NCI-H526 treated with DMSO at 0.1 percent for 48 hours (cell line): ENCODE measurements around the gene ENOPH1.
"Not testable (repeated sequence)": the region's sequence is repeated elsewhere in the genome, so short reads cannot be mapped to it uniquely, and the experiment has no call there.

Source experiments
- DNase-seq: peaks from one replicate; lab custom pipeline; 2025; lab: John Stamatoyannopoulos, UW

Gene ENOPH1

GRCh38 chr4:82430193-82430963 lies at the start of gene ENOPH1, which contains the start of gene HNRNPDL:
TSS of gene ENOPH1 (plus strand) at chr4:82430590. CDS start at chr4:82430830, 240 bp downstream.
TSS of gene HNRNPDL (minus strand) at chr4:82430462. CDS start at chr4:82429690, 772 bp downstream.
- DNase-seq = peak; percentile 80

- no peak for DNase-seq
These were observed 49.6 kb upstream of the ENOPH1 start for GRCh38 chr4:82380831-82381230.

GRCh38 chr4:82381235-82381634 lies 49.2 kb upstream of the ENOPH1 start:
- DNase-seq = no peak

GRCh38 chr4:82381661-82382296 lies 48.6 kb upstream of the ENOPH1 start:
- no peak for DNase-seq

GRCh38 chr4:82382751-82383150 lies 47.6 kb upstream of the ENOPH1 start:
- no peak for DNase-seq

GRCh38 chr4:82386312-82386711 lies 44.1 kb upstream of the ENOPH1 start:
- not testable (repeated sequence) for DNase-seq

GRCh38 chr4:82388405-82388804 lies 42.0 kb upstream of the ENOPH1 start:
- DNase-seq = no peak

GRCh38 chr4:82390061-82390460 lies 40.3 kb upstream of the ENOPH1 start:
- not testable (repeated sequence) for DNase-seq

- DNase-seq = no peak
These were observed 35.5 kb upstream of the ENOPH1 start for GRCh38 chr4:82394896-82395295.

GRCh38 chr4:82397527-82397926 lies 32.9 kb upstream of the ENOPH1 start:
- no peak for DNase-seq

- no peak for DNase-seq
These were observed 32.1 kb upstream of the ENOPH1 start for GRCh38 chr4:82398263-82398662.

- no peak for DNase-seq
These were observed 28.8 kb upstream of the ENOPH1 start for GRCh38 chr4:82401600-82401999.

GRCh38 chr4:82402196-82402775 lies 28.1 kb upstream of the ENOPH1 start:
- DNase-seq = no peak

GRCh38 chr4:82403725-82404124 lies 26.7 kb upstream of the ENOPH1 start:
- DNase-seq = no peak

- not testable (repeated sequence) for DNase-seq
These were observed 15.3 kb upstream of the ENOPH1 start for GRCh38 chr4:82415061-82415460.

- DNase-seq = no peak
These were observed 14.4 kb upstream of the ENOPH1 start for GRCh38 chr4:82415922-82416365.

- no peak for DNase-seq
These were observed 10.9 kb upstream of the ENOPH1 start for GRCh38 chr4:82419451-82419850.

- no peak for DNase-seq
These were observed 8.4 kb upstream of the ENOPH1 start for GRCh38 chr4:82421796-82422560.

- no peak for DNase-seq
These were observed 7.8 kb upstream of the ENOPH1 start for GRCh38 chr4:82422616-82423015.

- no peak for DNase-seq
These were observed 6.9 kb upstream of the ENOPH1 start for GRCh38 chr4:82423245-82424054.

GRCh38 chr4:82425478-82425877 lies 4.9 kb upstream of the ENOPH1 start:
- DNase-seq = no peak
